HS-27A (cell line): Measurements from ENCODE around the gene STX16.
"Not testable (repeated sequence)": the region's sequence is repeated elsewhere in the genome, so short reads cannot be mapped to it uniquely, and the experiment has no call there.

Experiments
- DNase-seq: peaks from one replicate; pipeline ENCODE4 v3.0.0-alpha.2; 2012; ENCODE audit warnings: low read depth, missing footprints

The STX16 gene

DNA sequence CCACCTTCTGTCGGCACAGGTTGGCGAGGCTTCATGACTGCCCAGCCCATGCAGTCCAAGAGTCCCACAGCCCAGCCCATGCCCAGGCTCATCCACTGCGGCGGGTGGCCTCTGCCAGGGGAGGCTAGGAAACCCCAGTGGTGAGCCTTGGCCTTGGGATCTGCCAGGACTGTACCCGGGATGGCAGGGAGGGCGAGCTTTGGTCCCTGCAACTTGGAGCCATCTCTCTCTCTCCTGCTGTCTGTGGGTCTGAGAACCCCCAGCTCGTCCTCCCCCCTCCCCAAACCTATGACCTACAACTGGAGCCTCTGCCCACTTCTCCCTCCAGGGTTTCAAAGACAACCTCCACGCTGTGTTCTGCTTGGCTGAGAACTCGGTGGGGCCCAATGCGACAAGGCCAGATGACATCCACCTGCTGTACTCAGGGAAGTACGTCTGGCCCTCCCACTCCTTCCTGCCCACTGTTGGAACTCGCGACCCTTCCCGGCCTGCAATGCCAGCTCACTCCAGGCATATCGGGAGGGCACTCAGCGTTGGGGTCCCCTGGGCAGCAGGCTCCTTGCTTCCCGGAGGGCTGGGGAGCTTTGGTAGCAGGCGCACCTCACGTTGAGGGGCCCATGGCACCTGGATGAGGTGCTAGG, 61.2 kb downstream of the STX16 start:
- no peak for DNase-seq

DNA sequence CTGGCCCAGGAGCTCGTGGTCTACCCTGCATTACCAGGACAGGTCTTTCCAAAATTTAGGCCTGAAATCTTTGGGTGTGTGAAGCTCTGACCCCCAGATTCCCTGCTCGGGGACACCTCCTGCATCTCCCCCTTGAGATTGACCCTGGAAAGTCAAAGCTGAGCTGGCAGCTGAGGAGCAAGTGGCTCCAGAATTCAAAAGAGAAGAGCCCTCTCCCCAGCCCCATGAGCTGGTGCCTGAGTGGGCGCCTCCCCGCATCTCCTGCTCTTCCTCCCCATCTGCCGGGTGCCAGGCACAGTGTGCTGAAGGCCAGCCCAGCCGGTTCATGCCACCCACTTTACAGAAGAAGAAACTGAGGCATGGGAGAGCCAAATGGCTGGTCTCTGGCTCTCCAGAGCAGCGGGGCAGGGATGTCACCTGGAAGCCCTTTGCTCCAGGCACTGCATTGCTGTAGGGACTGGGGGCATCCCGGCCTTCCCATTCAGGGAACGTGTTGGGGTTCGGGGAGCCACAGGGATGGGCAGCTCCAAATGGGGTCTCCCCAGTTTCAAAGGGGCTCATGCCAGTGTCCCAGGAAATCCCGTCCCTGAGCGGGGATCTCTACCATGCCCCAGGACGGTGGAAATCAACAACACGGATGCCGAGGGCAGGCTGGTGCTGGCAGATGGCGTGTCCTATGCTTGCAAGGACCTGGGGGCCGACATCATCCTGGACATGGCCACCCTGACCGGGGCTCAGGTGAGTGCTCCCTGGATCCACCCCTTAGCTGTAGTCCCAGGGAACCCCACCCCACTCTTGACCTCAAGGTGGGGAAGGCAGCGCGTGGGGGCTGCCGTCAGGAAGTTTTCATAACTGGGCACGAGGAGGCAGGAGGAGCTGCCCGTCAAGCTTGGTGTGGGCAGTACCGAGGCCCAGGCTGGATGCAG, 62.0 kb downstream of the STX16 start:
- no peak for DNase-seq

DNA sequence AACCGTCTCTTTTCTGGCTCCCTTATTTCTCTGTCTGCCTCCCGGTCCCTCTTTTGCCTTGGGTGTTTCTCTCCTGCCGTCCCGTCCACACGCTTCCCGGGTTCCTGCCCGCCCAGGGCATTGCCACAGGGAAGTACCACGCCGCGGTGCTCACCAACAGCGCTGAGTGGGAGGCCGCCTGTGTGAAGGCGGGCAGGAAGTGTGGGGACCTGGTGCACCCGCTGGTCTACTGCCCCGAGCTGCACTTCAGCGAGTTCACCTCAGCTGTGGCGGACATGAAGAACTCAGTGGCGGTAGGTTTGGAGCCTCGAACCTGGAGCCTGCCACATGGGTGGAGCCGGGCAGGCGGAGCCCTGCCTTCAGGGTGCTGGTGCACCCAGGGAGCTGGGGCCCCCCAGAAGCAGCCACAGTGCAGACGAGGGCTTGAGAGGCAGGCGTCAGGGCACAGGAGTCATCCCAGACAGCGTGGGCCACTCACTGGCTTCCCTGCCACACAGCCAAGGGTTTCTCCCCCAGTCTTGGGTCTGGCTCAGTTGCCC, 62.8 kb downstream of the STX16 start:
- no peak for DNase-seq

DNA sequence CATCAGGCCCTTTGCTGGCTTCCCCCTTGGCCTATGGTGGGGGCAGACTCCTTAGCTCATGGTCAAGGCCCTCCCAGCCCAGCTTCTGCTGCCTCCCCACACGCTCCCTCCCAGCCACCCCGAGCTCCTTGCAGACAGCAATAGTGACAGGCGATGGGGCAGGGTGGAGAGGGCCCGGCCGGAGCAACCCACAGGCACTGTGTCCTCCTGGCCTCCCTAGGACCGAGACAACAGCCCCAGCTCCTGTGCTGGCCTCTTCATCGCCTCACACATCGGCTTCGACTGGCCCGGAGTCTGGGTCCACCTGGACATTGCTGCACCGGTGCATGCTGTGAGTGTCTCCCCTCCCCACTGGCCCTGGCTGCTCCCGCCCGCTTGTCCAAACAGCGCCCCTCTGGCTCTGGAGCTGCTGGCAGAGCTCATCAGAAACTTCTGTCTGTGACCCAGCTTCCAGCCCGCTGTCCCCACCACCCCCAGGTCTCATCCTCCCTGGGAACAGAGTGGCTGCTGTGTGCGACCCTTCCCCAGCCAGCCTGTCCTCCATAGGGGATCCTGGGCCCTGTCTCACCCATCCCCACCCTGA, 63.3 kb downstream of the STX16 start:
- no peak for DNase-seq

DNA sequence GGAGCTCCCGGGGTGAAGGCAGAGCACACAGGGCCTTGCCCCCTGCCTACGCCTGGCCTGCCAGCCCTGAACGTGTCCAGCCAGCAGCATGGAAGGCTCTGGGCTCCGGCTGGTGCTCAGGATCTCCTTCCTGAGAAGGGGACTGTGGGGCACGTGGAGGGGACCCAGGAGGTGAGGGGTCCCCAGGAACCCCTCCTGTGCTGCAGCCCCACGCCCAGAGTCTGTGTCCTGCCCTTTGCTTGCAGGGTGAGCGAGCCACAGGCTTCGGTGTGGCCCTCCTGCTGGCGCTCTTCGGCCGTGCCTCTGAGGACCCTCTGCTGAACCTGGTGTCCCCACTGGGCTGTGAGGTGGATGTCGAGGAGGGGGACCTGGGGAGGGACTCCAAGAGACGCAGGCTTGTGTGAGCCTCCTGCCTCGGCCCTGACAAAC, 63.9 kb downstream of the STX16 start:
- DNase-seq: no peak

DNA sequence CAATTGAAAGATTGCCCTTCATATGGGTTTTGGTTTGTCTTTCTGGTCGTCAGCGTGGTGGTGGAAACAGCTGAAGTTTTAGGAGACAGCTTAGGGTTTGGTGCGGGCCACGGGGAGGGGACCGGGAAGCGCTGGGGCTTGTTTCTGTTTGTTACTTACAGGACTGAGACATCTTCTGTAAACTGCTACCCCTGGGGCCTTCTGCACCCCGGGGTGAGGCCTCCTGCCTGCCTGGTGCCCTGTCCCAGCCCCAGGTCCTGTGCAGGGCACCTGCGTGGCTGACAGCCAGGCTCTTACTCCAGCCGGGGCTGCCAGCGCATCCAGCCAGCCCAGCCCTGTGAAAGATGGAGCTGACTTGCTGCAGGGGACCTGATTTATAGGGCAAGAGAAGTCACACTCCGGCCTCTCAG, 64.3 kb downstream of the STX16 start:
- DNase-seq: no peak

DNA sequence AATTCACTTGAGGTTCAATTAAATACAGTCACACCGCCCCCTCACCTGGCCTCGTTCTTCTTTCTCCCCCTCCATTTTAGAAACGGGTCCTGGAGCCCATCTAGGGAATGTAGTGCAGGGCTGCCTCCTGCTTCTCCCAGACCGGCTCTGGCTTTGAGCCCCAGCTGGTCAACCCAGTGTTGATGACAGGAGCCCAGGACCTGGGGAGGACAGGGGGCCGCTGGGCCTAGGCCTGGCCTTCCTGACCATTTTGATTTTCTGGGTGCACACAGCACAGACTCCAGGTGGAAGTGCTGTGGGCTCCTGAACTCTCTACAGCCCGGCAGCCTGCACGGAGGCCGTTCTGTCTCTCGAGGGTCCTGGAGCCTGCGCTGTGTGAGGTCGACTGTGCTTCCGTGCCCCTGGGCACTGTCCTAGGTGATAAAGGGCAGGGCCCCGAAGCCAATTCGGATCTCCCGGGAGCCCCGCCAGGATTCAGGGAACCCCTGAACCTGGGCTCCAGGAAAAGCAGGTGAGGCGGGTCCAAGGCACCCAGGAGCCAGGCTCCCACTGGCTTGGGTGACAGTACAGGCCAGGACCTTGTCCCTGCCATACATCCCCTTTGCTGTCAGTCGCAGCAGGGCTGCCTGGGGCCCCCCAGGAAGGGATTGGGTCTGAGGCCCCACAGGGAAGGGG, 64.9 kb downstream of the STX16 start:
- DNase-seq: no peak

DNA sequence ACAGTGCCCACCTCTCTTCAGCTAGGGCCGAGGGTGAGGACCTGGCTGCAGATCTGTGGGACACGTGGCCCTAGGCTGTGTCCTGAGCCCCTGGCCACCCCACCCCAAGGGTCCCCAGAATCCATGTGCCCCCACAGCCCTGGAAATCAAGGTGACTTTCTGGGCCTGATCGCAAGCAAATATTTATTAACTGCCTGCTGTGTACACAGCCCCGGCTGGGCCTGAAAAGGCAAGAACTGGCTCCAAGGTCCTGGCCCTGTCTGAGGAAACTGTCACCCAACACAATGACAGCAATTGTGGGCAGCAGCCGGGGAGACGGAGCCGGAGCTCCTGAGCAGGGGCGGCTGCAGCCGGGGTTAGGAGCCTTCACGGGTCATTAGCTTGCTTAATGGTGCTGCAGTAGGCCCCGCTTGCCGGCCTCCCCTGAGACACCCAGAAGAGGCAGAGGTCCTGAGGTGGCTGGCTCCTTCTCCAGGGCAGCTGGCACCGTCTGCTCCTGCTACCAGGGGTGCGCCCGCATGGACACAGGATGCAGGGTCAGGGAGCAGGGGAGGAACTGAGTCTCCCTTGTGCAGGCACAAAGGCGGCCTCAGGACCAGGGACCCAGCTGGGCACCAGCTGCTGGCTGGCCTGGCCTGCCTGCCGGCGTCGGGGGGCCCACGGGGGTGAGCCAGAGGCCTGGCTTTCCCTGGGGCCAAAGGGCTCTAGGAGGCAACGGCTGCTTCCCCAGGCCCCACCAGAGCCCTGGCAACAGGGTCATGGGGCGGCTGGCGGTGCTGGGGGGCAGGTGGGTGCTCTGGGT, 65.6 kb downstream of the STX16 start:
- no peak for DNase-seq

DNA sequence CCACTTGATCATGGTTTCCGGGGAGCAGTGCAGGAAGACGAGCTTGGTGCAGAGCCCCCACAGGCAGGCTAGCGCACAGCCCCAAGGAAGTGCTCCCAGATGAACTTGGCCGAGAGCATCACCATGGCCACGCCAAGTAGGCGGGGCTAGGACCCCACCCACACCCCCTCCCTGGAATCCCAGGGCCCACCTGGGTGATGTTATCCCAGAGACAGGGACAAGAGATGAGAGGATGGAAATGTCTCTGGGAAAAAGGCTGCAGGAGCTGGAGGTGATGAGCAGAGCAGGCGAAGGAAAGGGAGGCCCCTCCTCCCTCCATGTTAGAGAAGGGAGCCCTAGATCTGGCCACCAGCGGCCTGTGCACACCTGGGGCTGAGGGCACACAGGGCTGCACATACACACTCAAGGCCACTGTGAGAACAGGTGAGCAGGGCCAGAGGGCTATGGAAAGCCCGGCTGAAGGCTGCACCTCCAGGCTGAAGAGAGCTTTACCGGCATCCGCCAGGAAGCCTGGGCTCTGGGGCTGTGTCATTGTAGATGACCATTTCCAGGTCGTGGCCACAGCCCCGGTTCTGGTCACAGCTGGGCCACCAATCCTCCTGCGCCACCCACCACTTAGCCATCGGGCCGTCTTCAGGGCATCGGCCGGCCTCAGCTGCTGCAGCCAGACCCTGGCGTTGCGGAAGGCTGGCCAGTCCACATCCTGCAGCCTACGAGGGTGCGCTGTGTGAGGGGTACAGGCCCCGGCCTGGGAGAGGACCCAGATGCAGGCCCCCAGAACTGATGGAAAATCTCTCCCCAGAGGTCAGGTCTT, 66.4 kb downstream of the STX16 start:
- no peak for DNase-seq

DNA sequence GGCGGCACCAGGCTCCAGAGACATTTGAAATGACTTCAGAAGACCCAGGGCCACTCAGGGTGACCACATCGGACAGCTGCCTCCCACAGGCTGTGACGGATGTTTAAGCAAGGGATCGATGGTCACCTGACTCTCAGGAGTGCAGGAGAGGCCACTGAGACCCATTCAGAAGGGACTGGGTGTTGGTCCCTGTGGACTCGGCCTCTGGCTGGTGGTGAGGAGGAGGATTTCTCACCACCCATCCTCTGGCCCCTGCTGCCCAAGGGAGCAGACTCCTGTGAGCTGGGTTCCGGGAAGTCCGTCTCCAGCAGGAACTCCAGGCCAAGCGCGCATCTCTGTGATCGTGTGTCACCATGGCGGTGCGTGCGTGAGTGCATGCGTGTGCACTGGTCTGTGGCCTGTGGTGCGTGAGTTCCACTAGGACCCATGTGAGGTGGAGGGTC, 67.1 kb downstream of the STX16 start:
- DNase-seq: no peak

DNA sequence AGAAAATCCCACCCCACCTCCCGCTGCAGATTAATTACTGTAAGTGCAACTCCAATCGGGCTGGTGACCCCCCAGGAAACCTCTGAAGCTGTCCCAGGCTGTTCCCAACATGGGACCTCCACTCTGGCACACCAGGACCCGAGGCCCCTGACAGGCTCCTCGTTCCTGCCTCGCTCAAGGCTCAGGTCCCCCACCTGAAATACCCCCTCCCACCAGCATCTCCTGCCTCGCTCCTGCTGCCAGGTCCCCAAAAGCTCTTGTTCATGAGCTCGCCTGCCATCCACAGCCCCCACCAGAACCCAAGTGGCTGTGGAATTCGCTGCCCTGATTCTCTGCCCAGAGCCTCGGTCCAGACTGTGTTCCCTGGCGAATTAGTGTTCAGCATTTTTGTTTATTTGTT, 67.6 kb downstream of the STX16 start:
- DNase-seq: no peak

DNA sequence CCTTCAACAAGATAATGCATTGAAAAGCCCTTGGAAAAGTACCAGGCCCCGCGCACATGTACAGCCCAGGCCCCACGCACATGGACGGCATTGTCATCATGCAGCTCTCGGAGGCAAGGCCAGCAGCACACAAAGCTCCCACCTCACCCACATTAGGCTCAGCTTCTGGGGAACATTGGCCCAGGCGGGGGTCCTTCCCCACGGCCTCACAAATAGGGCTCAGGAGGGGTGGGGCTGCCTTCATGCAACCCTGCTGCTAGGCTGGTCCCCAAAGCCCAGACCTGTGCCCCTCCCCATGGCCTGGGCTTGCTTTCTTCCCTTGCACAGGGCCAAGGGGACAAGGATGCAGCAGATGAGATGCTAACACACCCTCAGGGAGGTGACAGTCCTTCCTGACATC, 68.2 kb downstream of the STX16 start:
- DNase-seq: no peak

DNA sequence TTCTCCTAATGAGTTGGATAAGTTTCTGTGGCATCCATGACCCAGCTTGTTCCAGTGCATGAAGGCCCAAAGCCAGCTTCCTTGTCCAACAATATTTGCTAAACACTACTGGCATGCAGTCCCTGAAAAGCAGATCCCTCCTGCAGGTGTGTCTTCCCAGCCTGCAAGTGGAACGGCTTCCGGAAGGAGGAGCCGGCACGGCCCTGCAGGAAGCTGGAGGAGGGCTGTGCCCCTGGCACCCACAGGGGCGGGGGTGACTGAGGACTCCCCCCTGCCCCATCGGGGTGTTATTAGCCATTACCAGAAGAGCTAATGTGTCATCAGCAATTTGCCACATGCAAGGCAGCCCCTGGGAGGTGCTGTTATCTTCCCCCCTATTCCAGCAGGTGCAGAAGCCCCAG, 68.9 kb downstream of the STX16 start:
- no peak for DNase-seq

DNA sequence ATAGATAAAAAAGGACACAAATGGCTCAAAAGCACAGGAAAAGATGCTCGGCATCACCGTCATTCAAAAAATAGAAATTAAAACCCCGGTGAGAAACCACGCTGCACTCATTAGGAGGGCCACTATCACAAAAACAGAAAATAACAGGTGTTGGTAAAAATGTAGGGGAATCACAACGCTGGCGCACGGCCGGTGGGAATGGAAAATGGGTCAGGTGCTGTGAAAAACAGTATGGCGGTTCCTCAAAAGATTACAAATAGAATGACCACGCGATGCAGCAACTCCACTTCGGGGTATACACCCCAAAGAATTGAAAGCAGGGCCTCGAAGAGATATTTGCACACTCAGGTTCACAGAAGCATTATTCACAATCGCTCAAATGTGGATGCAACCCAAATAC, 69.8 kb downstream of the STX16 start:
- DNase-seq: no peak

DNA sequence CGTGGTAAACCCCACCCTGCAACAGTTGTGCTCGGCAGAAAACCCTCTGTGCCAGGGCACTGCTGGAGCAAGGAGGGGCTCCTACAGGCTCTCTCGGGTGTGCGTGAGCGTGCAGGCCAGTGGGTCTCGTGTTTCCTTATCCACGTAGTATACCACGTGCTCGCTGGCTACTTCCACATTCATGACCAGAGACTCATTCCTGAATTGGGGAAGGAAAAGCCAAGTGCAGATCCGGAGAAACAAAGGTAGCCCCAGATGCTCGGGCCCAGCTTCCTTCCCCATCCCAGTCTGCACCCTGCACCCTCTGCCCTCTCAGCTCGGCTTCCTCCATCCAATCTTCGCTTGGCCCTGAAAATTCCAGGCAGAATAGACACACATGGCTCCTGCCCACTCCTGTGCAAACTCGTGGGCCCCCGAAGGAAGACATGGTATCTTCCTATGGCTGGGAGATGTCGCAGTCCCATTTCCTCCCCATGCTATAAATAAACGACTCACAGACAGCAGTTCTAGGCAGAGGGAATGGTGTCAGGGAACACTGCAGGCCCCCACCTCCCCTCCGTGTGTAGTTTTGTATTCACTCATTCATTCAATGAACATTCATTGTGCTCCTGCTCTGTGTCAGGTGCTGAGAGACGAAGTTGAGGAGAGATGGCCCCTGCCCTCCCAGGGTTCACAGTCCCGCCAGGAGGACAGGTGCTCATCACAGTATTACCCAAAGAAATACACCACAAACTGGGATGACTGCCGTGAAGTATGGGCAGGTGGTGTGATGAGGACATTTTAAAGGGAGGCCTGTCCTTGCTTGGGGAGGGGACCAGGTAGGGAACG, 71.1 kb downstream of the STX16 start:
- no peak for DNase-seq

DNA sequence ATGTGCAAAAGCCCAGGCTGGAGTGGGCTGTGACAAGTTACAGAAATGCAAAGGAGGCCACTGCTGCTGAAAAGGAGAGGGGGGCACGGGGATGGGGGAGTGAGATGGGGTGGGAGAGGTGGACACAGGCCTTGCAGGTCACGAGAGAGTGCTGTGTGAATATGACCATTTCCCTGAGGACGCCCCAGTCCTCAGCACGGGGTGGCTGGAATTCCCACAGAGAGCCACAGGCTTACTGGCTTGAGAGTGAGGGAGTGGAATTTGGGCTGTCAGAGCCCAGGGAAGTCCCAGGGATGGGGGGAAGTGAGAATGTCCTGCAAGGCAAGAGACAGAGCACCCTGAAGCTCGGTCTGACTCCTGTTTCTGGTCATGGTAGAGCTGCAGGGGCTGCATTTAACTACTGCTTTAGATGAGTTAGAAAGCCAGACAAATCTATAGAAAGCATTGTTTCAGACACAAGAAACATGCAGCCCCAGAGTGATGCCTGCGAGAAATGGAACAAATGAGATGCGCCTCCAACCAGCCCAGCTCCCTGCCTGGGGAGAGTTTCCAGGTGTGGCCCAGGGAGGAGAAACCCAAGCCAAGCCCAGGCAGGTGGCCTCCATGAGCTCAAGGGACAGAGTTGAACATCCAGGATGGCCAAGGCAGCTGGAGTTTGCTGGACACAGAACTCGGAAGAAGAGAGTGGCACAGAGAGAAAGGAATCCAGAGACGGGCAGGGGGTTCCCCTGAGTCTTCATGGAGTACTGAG, 72.0 kb downstream of the STX16 start:
- no peak for DNase-seq

DNA sequence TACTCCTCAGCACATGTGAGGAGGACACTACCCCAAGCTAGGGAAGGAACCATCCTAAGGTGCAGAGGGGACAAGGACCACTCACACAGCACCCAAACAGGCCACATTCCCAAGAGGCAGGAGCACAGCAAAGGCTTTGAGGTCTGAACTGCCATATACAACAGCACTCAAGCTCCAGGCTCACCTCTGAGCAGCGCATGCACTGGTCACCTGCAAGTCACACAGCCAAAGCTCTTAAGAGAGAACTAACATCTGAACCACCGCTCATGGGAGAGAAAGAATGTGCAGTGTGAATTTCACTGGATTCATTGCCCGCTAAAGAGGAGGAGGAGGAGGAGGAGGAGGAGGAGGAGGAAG, 72.5 kb downstream of the STX16 start:
- DNase-seq: no peak

DNA sequence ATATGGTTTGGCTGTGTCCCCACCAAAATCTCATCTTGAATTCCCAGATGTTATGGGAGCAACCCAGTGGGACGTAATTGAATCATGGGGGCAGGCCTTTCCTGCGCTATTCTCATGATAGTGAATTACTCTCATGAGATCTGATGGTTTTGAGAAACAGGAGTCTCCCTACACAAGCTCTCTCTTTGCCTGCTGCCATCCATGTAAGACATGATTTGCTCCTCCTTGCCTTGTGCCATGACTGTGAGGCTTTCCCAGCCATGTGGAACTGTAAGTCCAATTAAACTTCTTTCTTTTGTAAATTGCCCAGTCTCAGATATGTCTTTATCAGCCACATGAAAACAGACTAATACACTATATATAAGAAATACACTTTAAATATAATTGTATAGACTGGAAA, 75.1 kb downstream of the STX16 start:
- DNase-seq: not testable (repeated sequence)
